Activated CD4-positive, alpha-beta T cell treated with anti-CD3 and anti-CD28 coated beads, Interleukin-2, amount 10 ng/mL, durations not matched to agents 24 days and 14 days (primary cell): ENCODE data around the gene PLXNB2. TPM values are rescaled to one million over a fixed set of nuclear protein-coding genes. Genes with fewer than 3 reads are reported as not detected.

Experiments
- DNase-seq: peaks from one replicate; pipeline ENCODE4 v3.0.0; 2022
- H3K27ac Mint-ChIP-seq: one replicate; pipeline ENCODE4 v1.8.0; 2022; ENCODE audit warnings: mild to moderate bottlenecking, mixed read lengths
- H3K27me3 Mint-ChIP-seq: one replicate; pipeline ENCODE4 v1.8.0; 2022; ENCODE audit warnings: mixed read lengths
- H3K36me3 Mint-ChIP-seq: one replicate; pipeline ENCODE4 v1.8.0; 2022; ENCODE audit warnings: low read depth, mild to moderate bottlenecking, mixed read lengths
- H3K4me1 Mint-ChIP-seq: one replicate; pipeline ENCODE4 v1.8.0; 2021; ENCODE audit warnings: mixed read lengths
- H3K4me3 Mint-ChIP-seq: one replicate; pipeline ENCODE4 v1.8.0; 2022; ENCODE audit warnings: mild to moderate bottlenecking, moderate library complexity, mixed read lengths
- H3K9me3 Mint-ChIP-seq: one replicate; pipeline ENCODE4 v1.8.0; 2021; ENCODE audit warnings: mixed read lengths
- intact Hi-C: fragments of 100-400 bp; cut with micrococcal nuclease; formaldehyde crosslinking; loops from one replicate; pipeline ENCODE4 v1.15.1; 2023
- total RNA-seq: library from RNA; stranded (reverse); gene quantifications from 2 replicates; pipeline ENCODE4 v1.2.3, GENCODE V29; 2022

PLXNB2 gene
- 9.0 and 9.5 TPM in 2 replicates for total RNA-seq

- Mint-ChIP-seq H3K4me3 (peak within 1 kb of the TSS; percentile 69), H3K27ac (no peak within 1 kb of the TSS), H3K36me3 (no peaks in the 10 kb centered on the region), H3K9me3 (no peaks in the 10 kb centered on the region), H3K27me3 (peaks cover 10% of the 10 kb centered on the region), H3K4me1 (peaks cover 10% of the 10 kb centered on the region)
- intact Hi-C loops = loop anchor here (5.0 kb wide), 1 partner anchor 35 kb away; the partner anchor contains the start of gene MAPK11
- peak; percentile 77 for DNase-seq
These were observed at the start of gene PLXNB2 for GRCh38 chr22:50306753-50307749. Gene PLXNB2 (minus strand): TSS chr22:50307646. CDS start chr22:50290584, 17,062 bp downstream.

- Mint-ChIP-seq H3K36me3 (peaks cover 35% of the 10 kb centered on the region), H3K9me3 (no peaks in the 10 kb centered on the region), H3K27ac (peak overlapping the region; percentile 14), H3K27me3 (no peaks in the 10 kb centered on the region), H3K4me1 (peaks cover 27% of the 10 kb centered on the region), H3K4me3 (no peak overlapping the region)
- no peak for DNase-seq
- intact Hi-C loops = no loop called here
These were observed 49.8 kb upstream of the PLXNB2 start for GRCh38 chr22:50357222-50357621.

GRCh38 chr22:50356186-50356585, 48.7 kb upstream of the PLXNB2 start:
- H3K27me3 Mint-ChIP-seq = no peaks in the 10 kb centered on the region
- intact Hi-C loops = no loop called here
- H3K9me3 Mint-ChIP-seq = no peaks in the 10 kb centered on the region
- peaks cover 18% of the 10 kb centered on the region for H3K4me1 Mint-ChIP-seq
- H3K36me3 Mint-ChIP-seq = peaks cover 33% of the 10 kb centered on the region
- no peak overlapping the region for H3K4me3 Mint-ChIP-seq
- no peak overlapping the region for H3K27ac Mint-ChIP-seq
- DNase-seq = no peak

GRCh38 chr22:50348058-50348457, 40.6 kb upstream of the PLXNB2 start:
- intact Hi-C loops = loop anchor here (10.0 kb wide), 1 partner anchor 157 kb away; the partner anchor contains the start of genes LMF2 and NCAPH2
- Mint-ChIP-seq H3K27ac (no peak overlapping the region), H3K36me3 (peaks cover 7% of the 10 kb centered on the region), H3K4me3 (no peak overlapping the region), H3K9me3 (no peaks in the 10 kb centered on the region), H3K27me3 (no peaks in the 10 kb centered on the region), H3K4me1 (peaks cover under 1% of the 10 kb centered on the region)
- no peak for DNase-seq

GRCh38 chr22:50347157-50347556, 39.7 kb upstream of the PLXNB2 start:
- Mint-ChIP-seq H3K27me3 (no peaks in the 10 kb centered on the region), H3K9me3 (no peaks in the 10 kb centered on the region)

GRCh38 chr22:50346470-50346869, 39.0 kb upstream of the PLXNB2 start:
- DNase-seq = no peak
- intact Hi-C loops = loop anchor here (10.0 kb wide), 1 partner anchor 158 kb away; the partner anchor contains the start of genes LMF2 and NCAPH2
- H3K36me3 Mint-ChIP-seq = peaks cover 2% of the 10 kb centered on the region
- H3K27ac Mint-ChIP-seq = no peak overlapping the region
- no peak overlapping the region for H3K4me3 Mint-ChIP-seq
- H3K27me3 Mint-ChIP-seq = no peaks in the 10 kb centered on the region
- H3K9me3 Mint-ChIP-seq = no peaks in the 10 kb centered on the region
- peaks cover 3% of the 10 kb centered on the region for H3K4me1 Mint-ChIP-seq

More at GRCh38 chr22:50347157-50347556, 39.7 kb upstream of the PLXNB2 start:
- Mint-ChIP-seq H3K27ac (no peak overlapping the region), H3K4me3 (no peak overlapping the region), H3K36me3 (peaks cover 2% of the 10 kb centered on the region), H3K4me1 (peaks cover 1% of the 10 kb centered on the region)
- DNase-seq = no peak
- intact Hi-C loops = loop anchor here (10.0 kb wide), 1 partner anchor 158 kb away; the partner anchor contains the start of genes LMF2 and NCAPH2

GRCh38 chr22:50343541-50343935, 36.1 kb upstream of the PLXNB2 start:
- Mint-ChIP-seq H3K4me1 (peaks cover 4% of the 10 kb centered on the region), H3K4me3 (peak overlapping the region; percentile 76), H3K27me3 (no peaks in the 10 kb centered on the region), H3K36me3 (no peaks in the 10 kb centered on the region), H3K9me3 (no peaks in the 10 kb centered on the region), H3K27ac (peak overlapping the region; percentile 72)
- intact Hi-C loops = loop anchor here (2.0 to 10.0 kb wide), 3 partner anchors 73 to 277 kb away; partner anchors contain the start of genes LMF2, MAPK11 and NCAPH2
- DNase-seq = no peak

- Mint-ChIP-seq H3K36me3 (no peaks in the 10 kb centered on the region), H3K27me3 (no peaks in the 10 kb centered on the region), H3K27ac (peak within 1 kb of the TSS; percentile 89), H3K4me3 (peak within 1 kb of the TSS; percentile 80), H3K9me3 (no peaks in the 10 kb centered on the region), H3K4me1 (peaks cover 4% of the 10 kb centered on the region)
- peak; percentile 97 for DNase-seq
- intact Hi-C loops = loop anchor here (1.0 to 10.0 kb wide), 6 partner anchors 16 to 278 kb away; partner anchors contain the start of genes DENND6B, LMF2, MAPK11 and NCAPH2
These were observed 35.5 kb upstream of the PLXNB2 start, which contains the start of gene PPP6R2 for GRCh38 chr22:50342651-50343540. Gene PPP6R2 (plus strand): TSS chr22:50343327. CDS start chr22:50393909, 50,582 bp downstream.

- peak; percentile 97 for DNase-seq
- peak overlapping the region; percentile 80 for H3K4me3 Mint-ChIP-seq
- peak overlapping the region; percentile 89 for H3K27ac Mint-ChIP-seq
- H3K4me1 Mint-ChIP-seq = peaks cover 4% of the 10 kb centered on the region
- no peaks in the 10 kb centered on the region for H3K27me3 Mint-ChIP-seq
- H3K9me3 Mint-ChIP-seq = no peaks in the 10 kb centered on the region
- intact Hi-C loops = loop anchor here (1.0 to 10.0 kb wide), 6 partner anchors 15 to 279 kb away; partner anchors contain the start of genes DENND6B, LMF2, MAPK11 and NCAPH2
- no peaks in the 10 kb centered on the region for H3K36me3 Mint-ChIP-seq
These were observed 34.7 kb upstream of the PLXNB2 start for GRCh38 chr22:50341977-50342650.

- H3K9me3 Mint-ChIP-seq = no peaks in the 10 kb centered on the region
- no peaks in the 10 kb centered on the region for H3K36me3 Mint-ChIP-seq
- no peaks in the 10 kb centered on the region for H3K27me3 Mint-ChIP-seq
- intact Hi-C loops = loop anchor here (10.0 kb wide), 1 partner anchor 165 kb away; the partner anchor contains the start of genes LMF2 and NCAPH2
- no peak overlapping the region for H3K27ac Mint-ChIP-seq
- peak; percentile 71 for DNase-seq
- H3K4me1 Mint-ChIP-seq = peaks cover 4% of the 10 kb centered on the region
- no peak overlapping the region for H3K4me3 Mint-ChIP-seq
These were observed 32.8 kb upstream of the PLXNB2 start for GRCh38 chr22:50339945-50340879.

GRCh38 chr22:50338860-50339462, 31.5 kb upstream of the PLXNB2 start:
- Mint-ChIP-seq H3K36me3 (no peaks in the 10 kb centered on the region), H3K4me1 (peaks cover 4% of the 10 kb centered on the region), H3K27ac (no peak overlapping the region), H3K27me3 (no peaks in the 10 kb centered on the region), H3K9me3 (no peaks in the 10 kb centered on the region), H3K4me3 (no peak overlapping the region)
- peak; percentile 62 for DNase-seq
- intact Hi-C loops = no loop called here
